ENCODE results near the gene GALNT14. TPM values are rescaled to one million over a fixed set of nuclear protein-coding genes. Genes with fewer than 3 reads are reported as not detected.

Gene GALNT14
- total RNA-seq, 4 donors from 2014 or later: 0.15 to 0.62 (median 0.35) TPM; not detected in 1

- H3K27me3 ChIP-seq: no peaks in the 10 kb centered on the region
- no peak for ATAC-seq
- TF ChIP-seq POLR2AphosphoS5 (IDR thresholded peaks at IDR 0.05) (no peak), EP300 (IDR thresholded peaks at IDR 0.05) (no peak), CTCF (IDR thresholded peaks at IDR 0.05) (no peak), POLR2A (IDR thresholded peaks at IDR 0.05) (no peak)
- H3K27ac ChIP-seq: no peak overlapping the region
- no peak overlapping the region for H3K4me3 ChIP-seq
- 60 to 100% methylated on average over 1 to 2 of the region's 3 CpGs for WGBS, 2 donors (ENCODE audit: low coverage in 1 of 2)
- H3K36me3 ChIP-seq: no peaks in the 10 kb centered on the region
- no peaks in the 10 kb centered on the region for H3K4me1 ChIP-seq
- no peaks in the 10 kb centered on the region for H3K9me3 ChIP-seq
These were observed 207.5 kb downstream of the GALNT14 start for GRCh38 chr2:30930716-30931115.

- TF ChIP-seq POLR2AphosphoS5 (IDR thresholded peaks at IDR 0.05) (no peak), CTCF (IDR thresholded peaks at IDR 0.05) (no peak), POLR2A (IDR thresholded peaks at IDR 0.05) (no peak), EP300 (IDR thresholded peaks at IDR 0.05) (no peak)
- 69 to 71% methylated on average over 4 to 7 of the region's 7 CpGs for WGBS, 2 donors (ENCODE audit: low coverage in 1 of 2)
- Histone ChIP-seq H3K27me3 (no peaks in the 10 kb centered on the region), H3K4me3 (no peak overlapping the region), H3K9me3 (no peaks in the 10 kb centered on the region), H3K36me3 (no peaks in the 10 kb centered on the region), H3K27ac (no peak overlapping the region), H3K4me1 (no peaks in the 10 kb centered on the region)
- ATAC-seq: no peak
These were observed 210.7 kb downstream of the GALNT14 start for GRCh38 chr2:30927465-30928075.

- H3K4me1 ChIP-seq: no peaks in the 10 kb centered on the region
- no peaks in the 10 kb centered on the region for H3K9me3 ChIP-seq
- H3K36me3 ChIP-seq: no peaks in the 10 kb centered on the region
- WGBS, 2 donors (ENCODE audit: low coverage in 1 of 2): 74 to 81% methylated on average over 5 of the region's 5 CpGs
- no peak overlapping the region for H3K4me3 ChIP-seq
- no peaks in the 10 kb centered on the region for H3K27me3 ChIP-seq
- no peak for TF ChIP-seq EP300 (IDR thresholded peaks at IDR 0.05)
- no peak for ATAC-seq
- H3K27ac ChIP-seq: no peak overlapping the region
These were observed 211.6 kb downstream of the GALNT14 start for GRCh38 chr2:30926606-30927005.

- no peak overlapping the region for H3K4me3 ChIP-seq
- H3K27ac ChIP-seq: no peak overlapping the region
- H3K4me1 ChIP-seq: no peaks in the 10 kb centered on the region
- H3K36me3 ChIP-seq: no peaks in the 10 kb centered on the region
- 80 to 100% methylated on average over 1 of the region's 5 CpGs for WGBS, 2 donors (ENCODE audit: low coverage in 1 of 2)
- TF ChIP-seq EP300 (IDR thresholded peaks at IDR 0.05) (no peak), CTCF (IDR thresholded peaks at IDR 0.05) (no peak), POLR2A (IDR thresholded peaks at IDR 0.05) (no peak), POLR2AphosphoS5 (IDR thresholded peaks at IDR 0.05) (no peak)
- no peaks in the 10 kb centered on the region for H3K9me3 ChIP-seq
- ATAC-seq: no peak
- H3K27me3 ChIP-seq: no peaks in the 10 kb centered on the region
These were observed 214.6 kb downstream of the GALNT14 start for GRCh38 chr2:30923623-30924022.

GRCh38 chr2:30920511-30920910 is 217.7 kb downstream of the GALNT14 start:
- ATAC-seq: no peak
- Histone ChIP-seq H3K4me1 (no peaks in the 10 kb centered on the region), H3K36me3 (no peaks in the 10 kb centered on the region), H3K9me3 (no peaks in the 10 kb centered on the region), H3K4me3 (no peak overlapping the region), H3K27ac (no peak overlapping the region), H3K27me3 (no peaks in the 10 kb centered on the region)
- WGBS, 2 donors (ENCODE audit: low coverage in 1 of 2): 87 to 100% methylated on average over 1 to 3 of the region's 5 CpGs
- no peak for TF ChIP-seq POLR2AphosphoS5 (IDR thresholded peaks at IDR 0.05)
- TF ChIP-seq POLR2A (IDR thresholded peaks at IDR 0.05): no peak
- TF ChIP-seq EP300 (IDR thresholded peaks at IDR 0.05): no peak
- TF ChIP-seq CTCF (IDR thresholded peaks at IDR 0.05): no peak

All from gastroesophageal sphincter (tissue), 4 donors.